Measurements from ENCODE around the gene RBM6.
"Not testable (repeated sequence)": the region's sequence is repeated elsewhere in the genome, so short reads cannot be mapped to it uniquely, and the experiment has no call there.

The RBM6 gene

GRCh38 chr3:49914906-49915305, 25.0 kb upstream of the RBM6 start:
- intact Hi-C loops (cut with DNase I) = no loop called here
- DNase-seq = no peak

DNA sequence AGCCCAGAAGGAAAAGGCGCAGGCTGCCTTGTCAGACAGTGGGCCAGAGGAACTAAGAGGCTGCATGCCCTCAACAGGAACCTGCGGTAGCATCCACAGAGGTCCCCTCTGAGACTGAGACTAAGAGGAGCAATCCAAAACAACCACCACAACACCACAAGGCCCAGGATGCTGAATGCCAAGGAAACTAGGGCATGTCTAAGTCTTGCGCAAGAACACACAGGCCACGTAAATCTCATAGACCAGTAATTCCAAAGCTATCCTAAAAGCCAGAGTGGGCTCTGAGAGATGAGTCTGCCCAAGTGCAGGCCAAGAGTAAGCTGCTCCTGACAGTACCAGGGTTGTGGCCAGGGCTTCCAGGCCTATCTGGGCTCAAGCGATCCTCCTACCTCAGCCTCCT, 23.3 kb upstream of the RBM6 start:
- intact Hi-C loops (cut with DNase I) = no loop called here
- no peak for DNase-seq

GRCh38 chr3:49917806-49918590, 22.0 kb upstream of the RBM6 start:
- peak in 2 of 10 donors; percentile 6 to 60 for DNase-seq
- intact Hi-C loops (cut with DNase I) = not testable (repeated sequence)

- peak in 1 of 10 donors; percentile 0 for DNase-seq
- intact Hi-C loops (cut with DNase I) = no loop called here
Measured at GRCh38 chr3:49924683-49925082, 15.3 kb upstream of the RBM6 start.

- DNase-seq = peak in 3 of 10 donors; percentile 8 to 31 (median 21)
- intact Hi-C loops (cut with DNase I) = no loop called here
Measured at GRCh38 chr3:49925485-49925884, 14.5 kb upstream of the RBM6 start.

DNA sequence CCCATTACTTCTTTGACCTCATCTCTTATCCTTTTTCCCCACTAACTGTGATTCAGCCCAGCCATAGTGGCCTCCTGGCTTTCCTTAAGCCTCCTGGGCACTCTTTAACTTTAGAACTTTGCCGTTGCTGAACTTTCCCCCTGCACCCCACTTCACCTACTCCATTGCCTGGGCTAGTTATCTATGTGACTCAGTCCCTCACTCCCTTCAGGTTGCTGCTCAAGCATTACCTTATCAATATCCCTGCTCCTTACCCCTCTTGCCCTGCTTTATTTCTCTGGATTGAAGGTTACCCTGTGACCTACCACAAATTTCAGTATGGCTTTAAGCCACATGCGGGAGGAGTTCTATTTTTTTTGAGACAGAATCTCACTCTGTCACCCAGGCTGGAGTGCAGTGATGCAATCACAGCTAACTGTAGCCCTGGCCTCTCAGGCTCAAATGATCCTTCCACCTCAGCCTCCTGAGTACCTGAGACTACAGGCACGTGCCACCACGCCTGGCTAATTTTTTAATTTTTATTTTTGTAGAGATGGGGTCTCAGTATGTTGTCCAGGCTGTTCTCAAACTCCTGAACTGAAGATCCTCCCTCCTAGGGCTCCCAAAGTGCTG, 13.7 kb upstream of the RBM6 start:
- intact Hi-C loops (cut with DNase I) = no loop called here
- peak in 3 of 10 donors; percentile 5 to 8 (median 7) for DNase-seq

- intact Hi-C loops (cut with DNase I) = no loop called here
- DNase-seq = peak in 1 of 10 donors; percentile 54
Measured at GRCh38 chr3:49927798-49928197, 12.2 kb upstream of the RBM6 start.

DNA sequence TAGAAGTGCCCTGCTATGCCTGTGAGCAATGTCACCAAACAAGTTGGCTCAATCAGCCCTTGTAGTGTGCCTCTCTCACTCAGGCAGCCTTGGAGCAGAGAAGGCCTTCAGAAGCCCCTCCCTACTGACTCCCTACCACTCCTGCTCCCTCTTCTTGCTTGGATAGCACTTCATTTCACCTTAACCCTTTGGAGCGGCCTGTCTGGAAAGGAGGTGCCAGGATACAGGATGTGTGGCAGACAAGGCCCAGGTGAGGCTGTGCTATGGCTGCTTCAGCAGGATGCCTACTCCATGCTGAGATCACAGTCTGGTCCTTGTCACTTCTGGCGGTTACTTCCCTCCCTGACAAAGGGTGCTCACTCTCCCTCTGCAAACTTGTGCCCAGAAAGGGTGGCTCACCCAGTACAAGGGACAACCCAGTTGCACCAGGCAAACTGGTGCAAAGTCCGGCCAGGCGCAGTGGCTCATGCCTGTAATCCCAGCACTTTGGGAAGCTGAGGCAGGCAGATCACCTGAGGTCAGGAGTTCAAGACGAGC, 11.4 kb upstream of the RBM6 start:
- DNase-seq = peak in 3 of 10 donors; percentile 56 to 72 (median 62)
- intact Hi-C loops (cut with DNase I) = loop anchor here (1.0 kb wide), 1 partner anchor 12 kb away; the partner anchor contains the start of gene RBM6

DNA sequence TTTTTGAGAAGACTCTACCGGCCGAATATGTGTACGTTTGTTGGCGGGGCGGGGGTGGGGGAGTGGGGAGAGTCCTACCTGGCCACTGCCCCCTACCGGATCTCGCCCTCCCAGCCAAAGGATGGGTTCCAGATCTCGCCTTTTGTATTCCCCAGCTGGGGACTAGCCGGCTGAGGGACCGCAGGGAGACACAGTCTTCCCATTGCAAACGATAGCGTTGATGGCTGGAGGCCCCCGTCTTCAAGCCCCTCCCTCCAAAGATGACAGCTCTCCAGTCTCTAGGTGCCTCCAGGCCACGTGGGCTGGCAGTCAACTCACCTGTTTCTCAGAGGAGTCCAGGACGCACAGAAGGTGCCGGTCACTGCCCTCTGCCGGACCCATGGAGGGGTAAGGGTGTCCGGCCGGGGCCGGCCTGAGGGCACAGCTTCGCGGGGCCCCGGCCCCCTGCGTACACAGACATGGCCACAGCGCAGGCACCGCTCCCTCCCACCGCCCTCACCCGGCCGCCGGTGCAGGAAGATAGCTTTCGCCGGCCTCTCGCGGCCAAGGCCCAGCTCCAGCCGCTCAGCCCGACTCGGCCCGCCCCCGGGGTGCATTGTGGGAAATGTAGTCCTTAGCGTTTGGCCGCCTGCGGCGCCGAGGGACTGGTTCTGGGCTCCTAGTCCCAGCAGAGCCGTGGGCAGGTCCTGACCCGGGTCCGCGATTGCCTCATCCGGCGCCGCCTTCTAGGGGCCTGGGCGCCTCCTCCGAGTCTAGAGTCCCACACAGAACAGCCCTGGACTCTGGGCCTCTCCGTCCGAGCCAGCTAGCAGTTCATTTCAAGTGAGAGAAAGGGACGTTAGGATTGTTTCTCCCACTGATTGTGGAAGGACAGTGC, 10.4 kb upstream of the RBM6 start, which contains the start of gene MON1A:
MON1A (minus strand) TSS at position 521 of the 877 bp plus-strand sequence. CDS start 16,465 bp downstream, outside the sequence.
- intact Hi-C loops (cut with DNase I) = loop anchor here (1.0 to 10.0 kb wide), 2 partner anchors 11 to 165 kb away; partner anchors contain the start of gene RBM6
- peak; percentile 93 to 99 (median 96) for DNase-seq

GRCh38 chr3:49930168-49930690, 9.7 kb upstream of the RBM6 start:
- intact Hi-C loops (cut with DNase I) = loop anchor here (10.0 kb wide), 1 partner anchor 165 kb away; no protein-coding TSS in a partner anchor
- peak in 2 of 10 donors; percentile 43 to 55 for DNase-seq

DNA sequence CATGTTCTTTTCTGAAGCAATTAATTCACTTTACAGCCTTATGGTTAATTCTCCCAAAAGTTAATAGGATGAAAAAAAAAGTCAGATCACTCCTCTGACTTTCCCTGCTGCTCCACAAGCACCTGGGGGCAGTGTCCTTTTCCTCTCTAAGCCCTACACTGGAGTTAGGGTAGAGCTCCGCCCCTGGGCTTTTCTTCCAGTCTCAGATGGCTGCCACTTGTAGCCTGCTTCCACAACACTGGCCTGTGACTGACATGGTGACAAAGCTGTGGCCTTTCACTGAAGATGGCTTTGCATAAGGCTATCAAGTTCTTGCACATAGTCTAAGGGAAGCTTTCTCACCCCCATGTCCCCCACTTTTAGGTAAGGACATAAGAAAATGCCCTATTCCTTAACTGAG, 9.0 kb upstream of the RBM6 start:
- peak in 3 of 10 donors; percentile 6 to 77 (median 20) for DNase-seq
- intact Hi-C loops (cut with DNase I) = loop anchor here (10.0 kb wide), 1 partner anchor 164 kb away; no protein-coding TSS in a partner anchor

GRCh38 chr3:49932281-49932680, 7.7 kb upstream of the RBM6 start:
- peak in 3 of 10 donors; percentile 25 to 56 (median 40) for DNase-seq
- intact Hi-C loops (cut with DNase I) = loop anchor here (10.0 kb wide), 1 partner anchor 163 kb away; no protein-coding TSS in a partner anchor

GRCh38 chr3:49937090-49937489, 2.9 kb upstream of the RBM6 start:
- DNase-seq = peak in 1 of 10 donors; percentile 16
- intact Hi-C loops (cut with DNase I) = loop anchor here (10.0 kb wide), 1 partner anchor 158 kb away; no protein-coding TSS in a partner anchor

GRCh38 chr3:49940667-49941249, 808 bp downstream of the RBM6 start:
- intact Hi-C loops (cut with DNase I) = loop anchor here (1.0 kb wide), 1 partner anchor 11 kb away; the partner anchor contains the start of gene MON1A
- peak in 1 of 10 donors; percentile 1 for DNase-seq

DNA sequence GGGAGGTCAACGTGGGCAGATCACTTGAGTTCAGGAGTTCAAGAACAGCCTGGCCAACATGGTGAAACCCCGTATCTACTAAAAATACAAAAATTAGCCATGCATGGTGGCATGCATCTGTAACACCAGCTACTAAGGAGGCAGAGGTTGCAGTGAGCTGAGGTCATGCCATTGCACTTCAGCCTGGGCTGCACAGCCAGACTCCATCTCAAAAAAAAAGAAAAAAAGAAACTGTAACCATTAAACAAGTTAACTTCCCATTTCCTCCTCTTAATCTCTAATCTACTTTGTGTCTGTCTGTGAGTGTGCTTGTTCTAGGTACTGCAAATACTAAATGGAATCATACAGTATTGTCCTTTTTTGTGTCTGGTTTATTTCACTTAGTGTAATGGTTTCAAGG, 2.7 kb downstream of the RBM6 start:
- intact Hi-C loops (cut with DNase I) = no loop called here
- DNase-seq = peak in 1 of 10 donors; percentile 5

GRCh38 chr3:49952924-49953323, 13.0 kb downstream of the RBM6 start:
- intact Hi-C loops (cut with DNase I) = no loop called here
- no peak for DNase-seq

DNA sequence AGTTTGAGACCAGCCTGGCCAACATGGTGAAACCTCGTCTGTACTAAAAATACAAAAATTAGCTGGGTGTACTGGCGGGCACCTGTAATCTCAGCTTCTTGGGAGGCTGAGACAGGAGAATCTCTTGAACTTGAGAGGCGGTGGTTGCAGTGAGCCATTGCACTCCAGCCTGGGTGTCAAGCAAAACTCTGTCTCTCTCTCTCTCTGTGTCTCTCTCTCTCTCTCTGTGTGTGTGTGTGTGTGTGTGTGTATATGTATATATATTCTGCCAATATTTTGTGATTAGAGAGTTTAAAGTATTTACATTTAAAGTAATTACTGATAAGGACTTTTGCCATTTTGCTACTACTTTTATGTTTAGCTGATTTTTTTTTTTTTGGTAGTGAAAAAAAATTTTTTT, 15.7 kb downstream of the RBM6 start:
- intact Hi-C loops (cut with DNase I) = no loop called here

GRCh38 chr3:49966233-49966942, 26.4 kb downstream of the RBM6 start:
- intact Hi-C loops (cut with DNase I) = no loop called here
- no peak for DNase-seq

More for the DNA sequence above, 15.7 kb downstream of the RBM6 start:
- DNase-seq = no peak

GRCh38 chr3:49967291-49967690, 27.3 kb downstream of the RBM6 start:
- no peak for DNase-seq
- intact Hi-C loops (cut with DNase I) = no loop called here
